ENCODE data around the gene HOXC6.

HOXC6 gene

GRCh38 chr12:54044425-54045103 is 16.3 kb downstream of the HOXC6 start:
- DNase-seq, result no peak

- no peak for DNase-seq
Observed at GRCh38 chr12:54045401-54045800, 17.2 kb downstream of the HOXC6 start.

- no peak for DNase-seq
Observed at GRCh38 chr12:54045868-54046521, 17.8 kb downstream of the HOXC6 start.

- DNase-seq, result no peak
Observed at GRCh38 chr12:54046809-54047159, 18.5 kb downstream of the HOXC6 start.

- no peak for DNase-seq
Observed at GRCh38 chr12:54047160-54047963, 19.1 kb downstream of the HOXC6 start.

GRCh38 chr12:54047964-54048303 is 19.7 kb downstream of the HOXC6 start:
- no peak for DNase-seq

- no peak for DNase-seq
Observed at GRCh38 chr12:54048406-54049093, 20.3 kb downstream of the HOXC6 start.

- no peak for DNase-seq
Observed at GRCh38 chr12:54049108-54049507, 20.9 kb downstream of the HOXC6 start.

- DNase-seq, result no peak
Observed at GRCh38 chr12:54050482-54050810, 22.2 kb downstream of the HOXC6 start.

- DNase-seq, result no peak
Observed at GRCh38 chr12:54051026-54051842, 23.0 kb downstream of the HOXC6 start.

GRCh38 chr12:54051874-54052437 is 23.7 kb downstream of the HOXC6 start:
- no peak for DNase-seq

GRCh38 chr12:54052438-54053002 is 24.3 kb downstream of the HOXC6 start:
- no peak for DNase-seq

- DNase-seq, result peak; percentile 63
Observed at GRCh38 chr12:54053003-54053750, 24.9 kb downstream of the HOXC6 start.

GRCh38 chr12:54053751-54054741 is 25.8 kb downstream of the HOXC6 start, which contains the start of gene HOXC4:
Gene HOXC4 (plus strand): TSS chr12:54053835. CDS start chr12:54053923, 88 bp downstream.
- no peak for DNase-seq

GRCh38 chr12:54054742-54055194 is 26.5 kb downstream of the HOXC6 start:
- no peak for DNase-seq

GRCh38 chr12:54055552-54055951 is 27.3 kb downstream of the HOXC6 start:
- no peak for DNase-seq

GRCh38 chr12:54056110-54056509 is 27.9 kb downstream of the HOXC6 start:
- no peak for DNase-seq

GRCh38 chr12:54058128-54058768 is 30.0 kb downstream of the HOXC6 start:
- no peak for DNase-seq

- no peak for DNase-seq
Observed at GRCh38 chr12:54059668-54060067, 31.4 kb downstream of the HOXC6 start.
